ENCODE measurements around the gene FOXP4. TPM values are rescaled to one million over a fixed set of nuclear protein-coding genes. Genes with fewer than 3 reads are reported as not detected.

FOXP4 gene
- total RNA-seq, 4 donors from 2014 or later, result 12.6 to 42.4 (median 23.7) TPM

- H3K36me3 ChIP-seq, result peaks cover 7 to 18% of the 10 kb centered on the region in 2 donors
- H3K9me3 ChIP-seq, result no peaks in the 10 kb centered on the region
- no peak overlapping the region for H3K4me3 ChIP-seq (replicated peaks in 1 of 3)
- H3K27me3 ChIP-seq, result no peaks in the 10 kb centered on the region
- H3K4me1 ChIP-seq, result peaks cover 65 to 83% of the 10 kb centered on the region in 2 donors
- 74 to 88% methylated on average over 6 of the region's 6 CpGs for WGBS, 2 donors
- no peak for DNase-seq
- TF ChIP-seq POLR2A (IDR thresholded peaks at IDR 0.05) (no peak), CTCF (IDR thresholded peaks at IDR 0.05) (no peak)
- peak overlapping the region; percentile 86 to 88 (median 86) for H3K27ac ChIP-seq
- intact Hi-C loops (cut with DNase I), result no loop called here
These were observed 22.0 kb downstream of the FOXP4 start for GRCh38 chr6:41568202-41568584.

- TF ChIP-seq CTCF (IDR thresholded peaks at IDR 0.05), result no peak
- peak in 1 of 2 donors; percentile 41 for TF ChIP-seq POLR2A (IDR thresholded peaks at IDR 0.05)
- WGBS, 2 donors, result 33 to 53% methylated on average over 12 of the region's 13 CpGs
- peaks cover 7 to 18% of the 10 kb centered on the region in 2 donors for H3K36me3 ChIP-seq
- intact Hi-C loops (cut with DNase I), result no loop called here
- peak overlapping the region; percentile 86 to 88 (median 86) for H3K27ac ChIP-seq
- no peaks in the 10 kb centered on the region for H3K27me3 ChIP-seq
- H3K4me1 ChIP-seq, result peaks cover 67 to 89% of the 10 kb centered on the region in 2 donors
- peak; percentile 96 for DNase-seq
- no peaks in the 10 kb centered on the region for H3K9me3 ChIP-seq
- no peak overlapping the region for H3K4me3 ChIP-seq (replicated peaks in 1 of 3)
These were observed 22.6 kb downstream of the FOXP4 start for GRCh38 chr6:41568585-41569384.

- Histone ChIP-seq H3K9me3 (no peaks in the 10 kb centered on the region), H3K4me3 (replicated peaks in 1 of 3) (no peak overlapping the region), H3K27me3 (no peaks in the 10 kb centered on the region), H3K4me1 (peaks cover 80 to 100% of the 10 kb centered on the region in 2 donors), H3K27ac (peak overlapping the region; percentile 86 to 88 (median 86)), H3K36me3 (peaks cover 7 to 18% of the 10 kb centered on the region in 2 donors)
- no peak for TF ChIP-seq POLR2A (IDR thresholded peaks at IDR 0.05)
- TF ChIP-seq CTCF (IDR thresholded peaks at IDR 0.05), result no peak
- 68 to 76% methylated on average over 5 of the region's 5 CpGs for WGBS, 2 donors
- intact Hi-C loops (cut with DNase I), result no loop called here
- no peak for DNase-seq
These were observed 24.1 kb downstream of the FOXP4 start for GRCh38 chr6:41570259-41570615.

GRCh38 chr6:41571021-41571780, 25.0 kb downstream of the FOXP4 start:
- Histone ChIP-seq H3K36me3 (peaks cover 7 to 11% of the 10 kb centered on the region in 2 donors), H3K27me3 (no peaks in the 10 kb centered on the region), H3K4me3 (replicated peaks in 1 of 3) (no peak overlapping the region), H3K9me3 (no peaks in the 10 kb centered on the region), H3K27ac (peak overlapping the region; percentile 86 to 88 (median 86)), H3K4me1 (peaks cover 88 to 100% of the 10 kb centered on the region in 2 donors)
- intact Hi-C loops (cut with DNase I), result no loop called here
- TF ChIP-seq CTCF (IDR thresholded peaks at IDR 0.05) (no peak), POLR2A (IDR thresholded peaks at IDR 0.05) (peak in 1 of 2 donors; percentile 28)
- DNase-seq, result peak; percentile 90 to 93
- WGBS, 2 donors, result 71 to 72% methylated on average over 15 of the region's 15 CpGs

- H3K9me3 ChIP-seq, result no peaks in the 10 kb centered on the region
- 84 to 87% methylated on average over 2 of the region's 2 CpGs for WGBS, 2 donors
- H3K27me3 ChIP-seq, result no peaks in the 10 kb centered on the region
- H3K36me3 ChIP-seq, result no peaks in the 10 kb centered on the region
- H3K27ac ChIP-seq, result peak overlapping the region; percentile 86 to 88 (median 86)
- intact Hi-C loops (cut with DNase I), result no loop called here
- peaks cover 84 to 100% of the 10 kb centered on the region in 2 donors for H3K4me1 ChIP-seq
- H3K4me3 ChIP-seq (replicated peaks in 1 of 3), result no peak overlapping the region
- no peak for DNase-seq
- TF ChIP-seq POLR2A (IDR thresholded peaks at IDR 0.05) (no peak), CTCF (IDR thresholded peaks at IDR 0.05) (no peak)
These were observed 26.4 kb downstream of the FOXP4 start for GRCh38 chr6:41572613-41573012.

Data from thyroid gland (tissue), 4 donors.